Measurements from ENCODE around the gene EDA.

DNA sequence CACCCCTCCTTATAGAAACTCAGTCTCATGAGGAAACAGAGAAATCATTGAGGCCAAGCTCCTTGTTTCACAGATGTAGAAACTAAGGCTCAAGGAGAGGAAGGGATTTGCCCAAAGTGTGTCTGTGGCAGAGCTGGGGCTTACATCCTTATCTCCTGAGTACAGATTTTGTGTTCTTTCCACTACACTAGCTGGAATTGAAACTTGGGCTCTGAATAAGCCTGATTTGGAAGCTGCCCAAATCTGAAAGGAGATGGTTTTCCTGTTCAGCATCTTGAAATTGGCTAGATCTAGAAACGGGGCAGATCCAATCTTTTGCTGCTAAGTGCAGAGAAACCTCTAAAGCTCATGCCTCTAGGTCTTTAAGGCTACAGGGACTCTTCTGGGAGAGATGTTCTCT is 409.6 kb downstream of the EDA start:
- TF ChIP-seq FOS (IDR thresholded peaks at IDR 0.05; ENCODE audit: borderline replicate concordance, extremely low read depth, insufficient read length) = no peak
- no peak for TF ChIP-seq BRCA1 (IDR thresholded peaks at IDR 0.05; ENCODE audit: low read depth, low read length)
- TF ChIP-seq GABPA (IDR thresholded peaks at IDR 0.05; ENCODE audit: low read depth) = no peak
- no peak for TF ChIP-seq RAD21 (IDR thresholded peaks at IDR 0.05; ENCODE audit: insufficient read depth, low read depth, low read length)
